GM12878 (cell line): ENCODE results near the gene OR11G2. TPM values are rescaled to one million over a fixed set of nuclear protein-coding genes. Genes with fewer than 3 reads are reported as not detected.

ENCODE experiments used
- ATAC-seq: fragments of 200-7000 bp; cut with Tn5 transposase; 3 replicates; pipeline ENCODE4 v1.9.1; 2020; ENCODE audit warnings: mild to moderate bottlenecking, moderate library complexity
- BruUV-seq: library from RNA; stranded (reverse); fragments of 400-500 nt; replicated peaks from 2 replicates; lab custom pipeline; 2021; lab: Mats Ljungman, UMichigan
- CTCF ChIA-PET: fragments of 300-600 bp; sonication (Branson Sonifier 250); formaldehyde crosslinking; extraction: SDS; loops from one replicate; lab custom pipeline; 2021; ENCODE audit warnings: inconsistent platforms; lab: Yijun Ruan, JAX
- POLR2A ChIA-PET: fragments of 350-600 bp; formaldehyde crosslinking; extraction: SDS; loops from one replicate; lab custom pipeline; 2021; ENCODE audit warnings: inconsistent platforms; lab: Charles Lee
- RAD21 ChIA-PET: fragments of 300-600 bp; sonication (Branson Sonifier 250); formaldehyde crosslinking; loops from one replicate; lab custom pipeline; 2023; ENCODE audit warnings: antibody characterized with exemption; ENCODE audit not compliant: unreplicated experiment; lab: Charles Lee
- SMC1A ChIA-PET: fragments of 300-600 bp; sonication (Branson Sonifier 250); formaldehyde crosslinking; loops from one replicate; lab custom pipeline; 2023; ENCODE audit not compliant: unreplicated experiment, uncharacterized antibody; lab: Charles Lee
- DNase-seq: peaks from one replicate; pipeline ENCODE4 v3.0.0-alpha.2; 2011; ENCODE audit warnings: low read depth, low spot score
- FAIRE-seq: peaks from 3 replicates; lab custom pipeline; 2011; peaks lifted over from hg19 to GRCh38; lab: Jason Lieb, UNC
- H2AFZ ChIP-seq: 2 replicates; pipeline ENCODE4 v1.6.0; 2011; ENCODE audit warnings: low read depth, low read length, control low read depth; ENCODE audit not compliant: control insufficient read depth
- H3K27ac ChIP-seq: 2 replicates; pipeline ENCODE4 v1.5.1; 2011; ENCODE audit warnings: control low read depth; ENCODE audit not compliant: control insufficient read depth, insufficient read depth
- H3K27me3 ChIP-seq, 2 experiments: replicated peaks in 1 of 2; 2 replicates each; pipeline versions ENCODE4 v1.6.0 to v1.6.1; 2011; ENCODE audit warnings: low read length in 1 of 2; ENCODE audit not compliant: control insufficient read depth in 2 of 2, insufficient read depth in 2 of 2
- H3K36me3 ChIP-seq, 2 experiments: 2 replicates each; pipeline ENCODE4 v1.5.1; 2011; ENCODE audit warnings: low read length in 1 of 2; ENCODE audit not compliant: control insufficient read depth in 2 of 2, insufficient read depth in 2 of 2
- H3K4me1 ChIP-seq: 2 replicates; pipeline ENCODE4 v1.6.1; 2011; ENCODE audit warnings: mild to moderate bottlenecking, low read length, moderate library complexity, mixed read lengths; ENCODE audit not compliant: control insufficient read depth, insufficient read depth
- H3K4me2 ChIP-seq: 2 replicates; pipeline ENCODE4 v1.6.0; 2011; ENCODE audit warnings: control low read depth; ENCODE audit not compliant: control insufficient read depth, insufficient read depth
- H3K4me3 ChIP-seq: fragments of 200-600 bp; sonication (generic); 2 replicates; pipeline ENCODE4 v1.5.1; 2016
- H3K79me2 ChIP-seq: 2 replicates; pipeline ENCODE4 v1.6.0; 2011; ENCODE audit warnings: low read length; ENCODE audit not compliant: control insufficient read depth, insufficient read depth
- H3K9ac ChIP-seq: 2 replicates; pipeline ENCODE4 v1.8.0; 2011; ENCODE audit warnings: low read length, control low read depth, mixed read lengths; ENCODE audit not compliant: control insufficient read depth, insufficient read depth
- H3K9me3 ChIP-seq: replicated peaks from 3 replicates; pipeline ENCODE4 v1.5.1; 2011; ENCODE audit warnings: mild to moderate bottlenecking, low read length; ENCODE audit not compliant: control insufficient read depth, insufficient read depth
- H4K20me1 ChIP-seq: 2 replicates; pipeline ENCODE4 v1.6.0; 2011; ENCODE audit not compliant: control insufficient read depth, insufficient read depth
- BACH1 ChIP-seq: fragments of 450-650 bp; IDR thresholded peaks from 2 replicates; pipeline ENCODE4 v1.6.1; 2017; ENCODE audit warnings: mild to moderate bottlenecking, borderline replicate concordance
- BHLHE40 ChIP-seq, 2 experiments: fragments of 450-650 bp in 1 of 2; IDR thresholded peaks; 2 replicates each; pipeline ENCODE4 v1.6.1; 2011 to 2017; ENCODE audit warnings: low read depth in 2 of 2, borderline replicate concordance in 1 of 2, improper control_type of control experiment in 1 of 2, low read length in 1 of 2, mild to moderate bottlenecking in 1 of 2
- CEBPB ChIP-seq, 2 experiments: fragments of 150-350 bp in 1 of 2; IDR thresholded peaks; 2 replicates each; pipeline ENCODE4 v1.6.1; 2012 to 2014; ENCODE audit warnings: low read depth in 2 of 2, low read length in 2 of 2, borderline replicate concordance in 1 of 2, inconsistent platforms in 1 of 2
- CHD2 ChIP-seq: IDR thresholded peaks from 2 replicates; pipeline ENCODE4 v1.6.1; 2011; ENCODE audit warnings: low read depth, low read length, improper control_type of control experiment, borderline replicate concordance
- MEF2B ChIP-seq: fragments of 450-650 bp; IDR thresholded peaks from 2 replicates; pipeline ENCODE4 v1.6.1; 2018; ENCODE audit warnings: mild to moderate bottlenecking, moderate library complexity; ENCODE audit not compliant: partially characterized antibody, poor library complexity, severe bottlenecking
- MYC ChIP-seq: IDR thresholded peaks from 2 replicates; pipeline ENCODE4 v1.6.1; 2011; ENCODE audit warnings: mild to moderate bottlenecking, low read length, moderate library complexity, inconsistent platforms; ENCODE audit not compliant: insufficient read depth, insufficient replicate concordance, insufficient read length, severe bottlenecking
- NFXL1 ChIP-seq: fragments of 450-650 bp; IDR thresholded peaks from 2 replicates; pipeline ENCODE4 v1.6.1; 2017; ENCODE audit warnings: antibody characterized with exemption, mild to moderate bottlenecking, borderline replicate concordance
- NR2C1 ChIP-seq: fragments of 450-650 bp; IDR thresholded peaks from 2 replicates; pipeline ENCODE4 v1.6.1; 2017; ENCODE audit warnings: antibody characterized with exemption, mild to moderate bottlenecking, moderate library complexity
- PAX5 ChIP-seq: IDR thresholded peaks from 2 replicates; pipeline ENCODE4 v1.6.1; 2011; ENCODE audit warnings: low read depth, low read length, borderline replicate concordance
- RBBP5 ChIP-seq: fragments of 200-600 bp; sonication (generic); conservative IDR thresholded peaks from 2 replicates; pipeline ENCODE4 v1.6.1; 2016
- REST ChIP-seq: IDR thresholded peaks from 2 replicates; pipeline ENCODE4 v1.6.1; 2012; ENCODE audit warnings: mild to moderate bottlenecking, low read depth, low read length
- SMC3 ChIP-seq: IDR thresholded peaks from 2 replicates; pipeline ENCODE4 v1.6.1; 2011; ENCODE audit warnings: low read length, improper control_type of control experiment, borderline replicate concordance
- SREBF2 ChIP-seq: IDR thresholded peaks from 2 replicates; pipeline ENCODE4 v1.6.1; 2012; ENCODE audit warnings: mild to moderate bottlenecking, low read length
- TBL1XR1 ChIP-seq: IDR thresholded peaks from 2 replicates; pipeline ENCODE4 v1.6.1; 2012; ENCODE audit warnings: low read depth, low read length, improper control_type of control experiment
- ZBTB40 ChIP-seq: fragments of 450-650 bp; IDR thresholded peaks from 2 replicates; pipeline ENCODE4 v1.6.1; 2016; ENCODE audit warnings: mild to moderate bottlenecking, moderate library complexity, borderline replicate concordance
- ZNF207 ChIP-seq: fragments of 450-650 bp; IDR thresholded peaks from 2 replicates; pipeline ENCODE4 v1.6.1; 2014; ENCODE audit warnings: antibody characterized with exemption, mild to moderate bottlenecking, borderline replicate concordance
- WGBS: methylation state at CpG from one replicate; pipeline ENCODE4 v1.1.6; 2016; ENCODE audit warnings: low lambda C conversion rate; ENCODE audit not compliant: insufficient replicate concordance, insufficient coverage; ENCODE audit errors: missing lambda C conversion rate; 5-methylcytosine and 5-hydroxymethylcytosine counted together
- in situ Hi-C: fragments of 300-500 bp; cut with MboI; formaldehyde crosslinking; loops from 9 replicates; pipeline ENCODE4 v1.14.3; 2018; ENCODE audit warnings: mixed read lengths
- intact Hi-C: fragments of 100-400 bp; cut with micrococcal nuclease; formaldehyde crosslinking; loops from one replicate; pipeline ENCODE4 v1.14.2; 2022; ENCODE audit not compliant: unreplicated experiment
- polyA plus RNA-seq, 11 experiments: library from polyadenylated mRNA; depleted of rRNA in 4 of 11; unstranded in 6 of 11; stranded (reverse) in 5 of 11; fragments of >200 nt; fragmentation: Nextera tagmentation in 4 of 11; fragmentation: Illumina TruSeq in 1 of 11; extraction: Ambion mirVana in 4 of 11; extraction: Trizol in 1 of 11; gene quantifications; 1 replicate in 1 of 11; 2 replicates in 10 of 11; pipeline versions ENCODE4 v1.2.1 to v1.2.3, GENCODE V29; 2011 to 2016; ENCODE audit warnings: inconsistent platforms in 2 of 11, missing spikeins in 2 of 11, low read depth in 1 of 11
- total RNA-seq, 4 experiments: library from RNA; depleted of rRNA in 3 of 4; stranded (reverse); fragments of >200 nt in 3 of 4; fragmentation: Illumina TruSeq in 1 of 4; extraction: Trizol in 1 of 4; gene quantifications; 2 replicates each; pipeline versions ENCODE4 v1.2.1 to v1.2.3, GENCODE V29; 2013 to 2021

The OR11G2 gene
- total and polyA plus RNA-seq, 10 of the 15 experiments (the other 5 are each of a cell fraction or from before 2014, with no cell fraction given): 0.08 TPM; not detected in 9

GRCh38 chr14:20215196-20215595 lies 24.5 kb downstream of the OR11G2 start:
- Histone ChIP-seq H3K9me3 (no peaks in the 10 kb centered on the region), H3K9ac (no peak overlapping the region), H3K27ac (no peak overlapping the region), H3K4me2 (no peak overlapping the region), H4K20me1 (no peaks in the 10 kb centered on the region), H3K79me2 (no peaks in the 10 kb centered on the region), H2AFZ (no peak overlapping the region), H3K4me3 (no peak overlapping the region), H3K36me3 (no peaks in the 10 kb centered on the region), H3K27me3 (no peaks in the 10 kb centered on the region), H3K4me1 (no peaks in the 10 kb centered on the region)
- WGBS: 63% methylated on average over 2 of the region's 2 CpGs
- no peak for DNase-seq
- ATAC-seq: no peak
- ChIA-PET CTCF (no interaction called here), SMC1A (no interaction called here), POLR2A (no interaction called here), RAD21 (no interaction called here)
- FAIRE-seq: no peak
- intact Hi-C loops: no loop called here
- BruUV-seq: no TSS peak
- in situ Hi-C loops: no loop called here
- TF ChIP-seq NR2C1: no peak
- no peak for TF ChIP-seq RBBP5
- TF ChIP-seq SMC3: no peak
- no peak for TF ChIP-seq CEBPB (IDR thresholded peaks at IDR 0.05; ENCODE audit: borderline replicate concordance in 1 of 2, low read depth in 2 of 2, low read length in 2 of 2)
- TF ChIP-seq PAX5: no peak
- TF ChIP-seq CHD2: no peak
- TF ChIP-seq NFXL1: no peak
- TF ChIP-seq MEF2B: no peak
- TF ChIP-seq ZNF207: no peak
- no peak for TF ChIP-seq BHLHE40 (IDR thresholded peaks at IDR 0.05; ENCODE audit: borderline replicate concordance in 1 of 2, low read depth in 2 of 2, low read length in 1 of 2)
- TF ChIP-seq MYC: no peak
- TF ChIP-seq BACH1: no peak
- TF ChIP-seq REST: no peak
- TF ChIP-seq ZBTB40: no peak
- no peak for TF ChIP-seq SREBF2
- TF ChIP-seq TBL1XR1: no peak
